ENCODE data around the gene MIOX.

MIOX gene

GRCh38 chr22:50473088-50473487 is 13.6 kb upstream of the MIOX start:
- in situ Hi-C loops (cut with MboI; ENCODE audit: low sequenced_read_pairs) = no loop called here

DNA sequence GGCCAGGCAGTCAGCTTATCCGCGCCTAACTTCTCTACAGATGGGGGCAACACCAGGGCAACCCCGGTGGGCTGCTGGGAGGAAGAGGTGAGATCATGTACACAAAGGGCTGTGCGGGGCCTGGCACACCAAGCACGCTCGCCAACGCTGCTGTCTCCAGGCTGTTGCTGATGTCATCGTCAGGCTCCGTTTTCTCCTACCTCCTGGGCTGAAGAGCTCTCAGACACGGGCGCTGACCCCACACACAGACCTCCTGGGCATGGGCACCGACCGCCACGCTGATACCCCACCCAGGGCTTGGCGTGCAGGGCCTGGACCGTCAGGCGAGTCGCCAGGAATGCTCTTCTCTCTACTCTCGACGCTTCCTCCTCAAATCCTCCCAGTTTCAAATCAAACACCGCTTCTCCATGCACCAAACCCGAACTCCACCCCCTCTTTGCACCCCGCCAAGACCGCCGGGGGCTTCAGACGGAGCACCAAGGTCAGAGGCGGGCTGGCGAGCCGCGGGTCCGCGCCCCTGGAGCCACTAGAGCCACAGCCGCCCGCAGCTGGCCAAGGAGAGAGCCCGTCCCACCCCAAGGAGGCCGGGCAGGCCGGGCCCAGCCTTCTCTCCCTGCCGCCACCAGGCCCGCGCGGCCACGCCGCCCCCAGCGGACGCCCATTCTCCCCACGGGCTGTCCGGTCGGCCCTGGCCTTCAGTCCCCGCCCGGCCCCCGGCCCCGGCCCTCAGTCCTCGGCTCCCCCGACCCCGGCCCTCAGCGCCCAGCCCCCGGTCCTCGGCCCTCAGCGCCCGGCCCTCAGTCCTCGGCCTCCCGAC is 12.6 kb upstream of the MIOX start:
- in situ Hi-C loops (cut with MboI; ENCODE audit: low sequenced_read_pairs) = no loop called here

- in situ Hi-C loops (cut with MboI; ENCODE audit: low sequenced_read_pairs) = no loop called here
These were observed 11.7 kb upstream of the MIOX start, which contains the start of gene SBF1 for GRCh38 chr22:50474710-50475651. Gene SBF1 (minus strand): TSS chr22:50475035. CDS start chr22:50474840, 195 bp downstream.

DNA sequence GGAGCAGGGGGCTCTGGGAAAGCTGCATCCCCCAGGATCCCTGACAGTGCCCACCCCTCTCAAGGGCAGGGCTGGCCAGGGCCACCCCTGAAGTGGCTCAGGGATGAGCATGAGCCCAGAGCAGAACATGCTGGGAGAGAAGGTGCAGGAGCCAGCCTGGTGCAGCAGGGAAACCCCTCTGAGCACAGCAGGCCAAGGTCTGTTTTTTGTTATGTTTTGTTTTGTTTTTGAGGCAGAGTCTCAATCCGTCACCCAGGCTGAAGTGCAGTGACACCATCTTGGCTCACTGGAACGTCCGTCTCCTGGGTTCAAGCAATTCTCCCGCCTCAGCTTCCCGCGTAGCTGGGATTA is 11.0 kb upstream of the MIOX start:
- in situ Hi-C loops (cut with MboI; ENCODE audit: low sequenced_read_pairs) = no loop called here

GRCh38 chr22:50476868-50477267 is 9.8 kb upstream of the MIOX start:
- in situ Hi-C loops (cut with MboI; ENCODE audit: low sequenced_read_pairs) = no loop called here

- in situ Hi-C loops (cut with MboI; ENCODE audit: low sequenced_read_pairs) = no loop called here
These were observed 8.7 kb upstream of the MIOX start for GRCh38 chr22:50477923-50478322.

- in situ Hi-C loops (cut with MboI; ENCODE audit: low sequenced_read_pairs) = no loop called here
These were observed 6.9 kb upstream of the MIOX start for GRCh38 chr22:50479721-50480120.

DNA sequence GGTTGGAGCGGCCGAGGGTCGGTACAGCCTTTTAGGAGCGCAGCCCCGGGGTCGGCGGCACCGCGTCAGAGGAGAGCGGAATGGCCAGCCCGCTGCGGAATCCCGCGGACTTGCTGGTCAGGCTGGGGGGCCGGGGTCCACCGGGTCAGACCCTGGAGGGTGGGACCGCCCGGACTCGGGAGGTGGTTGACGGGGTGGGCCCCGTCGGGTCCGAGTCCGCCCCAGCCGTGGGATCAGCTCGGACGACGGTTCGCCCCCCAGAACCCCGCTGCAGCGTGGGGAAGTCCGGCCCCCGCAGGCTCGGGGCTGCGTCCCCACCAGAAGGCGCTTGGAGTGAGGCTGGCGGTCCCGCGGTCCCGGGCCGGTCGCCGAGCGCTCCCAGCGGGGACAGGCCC is 5.6 kb upstream of the MIOX start:
- in situ Hi-C loops (cut with MboI; ENCODE audit: low sequenced_read_pairs) = no loop called here

DNA sequence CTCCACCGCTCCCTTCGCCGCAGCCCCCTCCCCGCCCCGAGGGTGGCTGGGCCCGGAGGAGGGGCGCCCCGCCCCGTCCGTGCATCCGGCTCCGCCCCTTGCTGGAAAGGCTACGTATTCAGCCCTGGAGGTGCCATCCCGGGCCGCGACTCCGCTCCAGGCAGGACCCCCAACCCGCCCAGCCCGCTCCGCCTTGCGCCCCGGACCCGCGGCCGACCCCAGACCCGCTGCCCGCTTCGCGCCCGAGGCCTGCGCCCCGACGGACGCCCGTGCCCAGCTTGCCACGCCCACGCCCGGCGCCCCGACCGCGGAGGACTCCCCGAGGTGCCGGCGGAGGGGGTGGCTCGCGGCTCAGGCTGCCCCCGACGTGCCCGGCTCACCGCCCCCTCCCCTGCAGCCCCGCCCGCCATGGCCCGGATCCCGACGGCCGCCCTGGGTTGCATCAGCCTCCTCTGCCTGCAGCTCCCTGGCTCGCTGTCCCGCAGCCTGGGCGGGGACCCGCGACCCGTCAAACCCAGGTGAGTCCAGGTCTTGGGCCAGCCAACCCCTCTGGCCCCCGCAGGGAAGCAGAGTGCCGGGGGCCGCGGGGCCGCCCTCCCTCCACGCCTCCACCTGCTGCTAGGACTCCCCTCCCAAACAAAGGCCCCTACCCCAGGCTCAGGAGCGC is 5.1 kb upstream of the MIOX start, which contains the start of gene ADM2:
TSS of gene ADM2 (plus strand) at position 104 of the 667 bp plus-strand sequence. CDS start at position 409, 305 bp downstream.
- in situ Hi-C loops (cut with MboI; ENCODE audit: low sequenced_read_pairs) = no loop called here

DNA sequence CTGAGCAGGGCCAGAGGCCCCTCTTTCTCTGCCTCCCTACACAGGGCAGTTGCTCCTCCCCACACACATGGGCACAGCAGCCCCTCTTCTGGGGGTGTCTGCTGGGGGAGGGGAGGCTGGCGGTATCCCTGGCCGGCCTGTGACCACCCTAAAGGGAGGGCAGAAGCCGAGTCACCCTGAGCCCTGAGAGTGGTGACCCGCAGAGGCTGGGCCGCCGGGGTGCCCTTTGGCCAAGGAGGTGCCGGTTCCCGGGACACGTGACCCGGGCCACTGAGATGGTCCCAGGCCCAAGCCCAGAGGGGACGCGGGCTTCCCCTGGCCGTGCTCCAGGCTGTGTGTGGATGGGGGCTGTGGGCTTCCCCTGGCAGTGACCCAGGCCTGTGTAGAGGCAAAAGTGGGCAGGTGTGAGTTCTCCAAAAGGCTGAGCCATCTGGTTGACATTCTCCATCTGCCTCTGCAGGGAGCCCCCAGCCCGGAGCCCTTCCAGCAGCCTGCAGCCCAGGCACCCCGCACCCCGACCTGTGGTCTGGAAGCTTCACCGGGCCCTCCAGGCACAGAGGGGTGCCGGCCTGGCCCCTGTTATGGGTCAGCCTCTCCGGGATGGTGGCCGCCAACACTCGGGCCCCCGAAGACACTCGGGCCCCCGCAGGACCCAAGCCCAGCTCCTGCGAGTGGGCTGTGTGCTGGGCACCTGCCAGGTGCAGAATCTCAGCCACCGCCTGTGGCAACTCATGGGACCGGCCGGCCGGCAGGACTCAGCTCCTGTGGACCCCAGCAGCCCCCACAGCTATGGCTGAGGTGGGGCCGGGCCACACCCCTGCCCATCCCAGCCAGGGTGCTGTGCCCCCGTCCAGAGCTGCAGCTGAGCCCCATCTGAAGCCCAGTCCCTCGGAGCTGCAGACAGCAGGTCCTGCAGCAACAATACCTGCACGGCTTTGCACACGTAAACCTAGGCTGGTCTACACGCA is 4.3 kb upstream of the MIOX start:
- in situ Hi-C loops (cut with MboI; ENCODE audit: low sequenced_read_pairs) = no loop called here

- in situ Hi-C loops (cut with MboI; ENCODE audit: low sequenced_read_pairs) = no loop called here
These were observed 3.6 kb upstream of the MIOX start for GRCh38 chr22:50483106-50483505.

DNA sequence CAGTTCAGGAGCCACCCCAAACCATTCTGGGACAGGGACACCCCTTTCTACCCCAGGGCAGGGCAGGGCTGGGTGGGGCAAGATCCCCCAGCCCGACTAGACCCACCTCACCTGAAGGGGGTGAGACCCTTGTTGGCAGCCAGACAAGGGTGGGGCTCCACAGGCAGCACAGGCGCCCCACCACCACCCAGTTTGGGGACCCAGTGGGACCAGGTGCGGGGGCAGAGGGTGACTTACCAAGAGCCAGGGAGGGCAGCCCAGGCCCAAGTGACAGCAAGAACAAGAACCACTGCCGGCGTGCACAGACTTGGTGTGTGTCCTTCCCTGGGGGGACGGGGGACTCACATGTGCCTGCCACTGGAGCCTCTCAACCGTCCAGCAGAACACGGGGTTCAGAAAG is 3.1 kb upstream of the MIOX start:
- in situ Hi-C loops (cut with MboI; ENCODE audit: low sequenced_read_pairs) = no loop called here

GRCh38 chr22:50483977-50484853 is 2.4 kb upstream of the MIOX start:
- in situ Hi-C loops (cut with MboI; ENCODE audit: low sequenced_read_pairs) = no loop called here

DNA sequence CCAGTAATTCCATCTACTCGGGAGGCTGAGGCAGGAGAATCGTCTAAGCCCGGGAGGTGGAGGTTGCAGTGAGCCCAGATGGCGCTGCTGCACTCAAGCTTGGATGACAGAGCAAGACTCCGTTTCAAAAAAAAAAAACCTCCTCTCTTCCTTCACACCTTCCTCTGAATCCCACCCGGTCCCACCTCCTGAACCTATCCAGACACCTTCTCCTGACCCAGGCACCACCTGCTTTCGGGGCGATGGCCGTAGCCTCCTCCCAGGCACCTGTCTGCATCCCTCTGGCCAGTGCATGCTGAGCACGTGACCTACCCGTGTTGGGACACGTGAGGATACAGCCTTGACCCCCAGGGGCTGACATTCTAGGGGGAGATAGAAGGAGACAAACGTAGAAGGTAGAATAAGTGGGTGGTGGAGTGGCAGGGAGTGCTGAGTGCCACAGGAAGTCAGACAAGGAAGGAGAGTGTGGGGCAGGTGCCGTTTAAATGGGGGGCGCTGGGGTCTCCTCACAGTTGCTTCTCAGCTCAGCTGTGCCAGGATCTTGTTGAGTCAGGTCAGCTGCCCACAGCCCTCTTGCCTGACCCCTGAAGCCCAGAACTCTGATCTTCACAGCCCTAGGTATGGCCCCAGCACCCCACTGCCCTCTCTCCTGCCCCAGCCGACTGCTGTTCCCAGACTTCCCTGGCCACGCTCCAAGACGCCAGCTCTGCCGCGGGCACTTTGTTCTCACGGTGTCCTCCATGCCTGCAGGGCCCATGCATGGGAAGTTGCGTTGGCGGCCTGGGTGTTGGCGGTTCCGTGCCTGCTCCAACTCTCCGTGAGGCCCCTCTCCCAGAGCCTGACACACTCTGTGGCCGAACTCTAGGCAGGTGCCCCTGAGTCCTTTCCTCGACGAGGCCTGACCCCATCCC is 1.2 kb upstream of the MIOX start:
- in situ Hi-C loops (cut with MboI; ENCODE audit: low sequenced_read_pairs) = no loop called here

DNA sequence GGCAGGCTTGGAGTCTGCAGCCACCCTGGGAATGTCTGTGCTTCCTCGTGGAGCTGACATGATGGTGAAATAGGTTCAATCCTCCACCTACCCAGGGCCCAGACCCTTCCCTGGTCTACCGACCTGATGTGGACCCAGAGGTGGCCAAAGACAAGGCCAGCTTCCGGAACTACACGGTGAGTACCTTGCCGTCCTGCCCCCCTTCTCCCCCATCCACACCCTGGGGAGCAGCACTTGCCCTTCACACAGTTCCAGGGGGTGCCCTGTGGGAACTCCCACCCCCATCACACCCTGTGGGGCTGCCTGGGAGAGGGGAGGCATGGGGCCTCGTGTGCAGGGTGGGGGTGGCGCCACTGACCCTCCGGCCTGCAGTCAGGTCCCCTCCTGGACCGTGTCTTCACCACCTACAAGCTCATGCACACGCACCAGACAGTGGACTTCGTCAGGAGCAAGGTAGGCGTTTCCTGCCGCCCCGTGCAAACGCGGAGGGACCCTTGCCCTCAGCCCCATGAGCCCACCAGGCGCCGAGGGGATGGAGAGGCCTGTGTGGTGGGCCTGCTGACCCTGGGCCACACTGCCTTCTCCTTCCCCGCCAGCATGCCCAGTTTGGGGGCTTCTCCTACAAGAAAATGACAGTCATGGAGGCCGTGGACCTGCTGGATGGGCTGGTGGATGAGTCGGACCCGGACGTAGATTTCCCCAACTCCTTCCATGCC is 789 bp downstream of the MIOX start:
- in situ Hi-C loops (cut with MboI; ENCODE audit: low sequenced_read_pairs) = no loop called here

DNA sequence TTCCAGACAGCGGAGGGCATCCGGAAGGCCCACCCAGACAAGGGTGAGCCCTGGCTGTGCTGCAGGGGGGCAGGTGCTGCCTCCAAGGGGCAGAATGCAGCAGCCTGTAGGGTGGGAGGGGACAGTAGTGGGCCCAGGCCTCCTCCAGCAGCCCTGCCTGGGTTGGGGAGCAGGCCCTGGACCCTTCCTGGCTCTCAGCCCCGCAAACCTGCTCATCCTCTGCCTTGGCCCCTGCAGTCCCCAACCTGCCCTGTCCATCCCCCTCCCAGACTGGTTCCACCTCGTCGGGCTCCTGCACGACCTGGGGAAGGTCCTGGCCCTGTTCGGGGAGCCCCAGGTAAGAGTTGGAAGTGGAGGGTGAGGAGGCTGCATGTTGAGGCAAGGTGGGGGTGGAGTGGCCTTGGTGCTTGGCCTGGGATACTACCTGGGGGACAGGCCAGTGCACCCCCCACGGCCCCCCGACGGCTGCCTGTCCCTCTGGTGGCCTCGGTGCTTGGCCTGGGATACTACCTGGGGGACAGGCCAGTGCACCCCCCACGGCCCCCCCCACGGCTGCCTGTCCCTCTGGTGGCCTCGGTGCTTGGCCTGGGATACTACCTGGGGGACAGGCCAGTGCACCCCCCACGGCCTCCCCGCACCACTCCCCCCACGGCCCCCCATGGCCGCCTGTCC is 1.5 kb downstream of the MIOX start:
- in situ Hi-C loops (cut with MboI; ENCODE audit: low sequenced_read_pairs) = no loop called here

GRCh38 chr22:50488886-50489285 is 2.2 kb downstream of the MIOX start:
- in situ Hi-C loops (cut with MboI; ENCODE audit: low sequenced_read_pairs) = no loop called here
